ENCODE measurements around the gene PCNT. TPM values are rescaled to one million over a fixed set of nuclear protein-coding genes. Genes with fewer than 3 reads are reported as not detected.
A peak's percentile ranks its signal among the peaks of the same experiment; 100 is the strongest.

The PCNT gene
- total RNA-seq, 4 donors from 2014 or later = 30.3 to 44.0 (median 33.3) TPM

- intact Hi-C loops (cut with DNase I; ENCODE audit: low total_unique reads) = no loop called here
- no peak for TF ChIP-seq POLR2A (IDR thresholded peaks at IDR 0.05)
- no peak for TF ChIP-seq CTCF (IDR thresholded peaks at IDR 0.05)
- DNase-seq (ENCODE audit: low spot score in 2 of 2) = peak in 1 of 2 donors; percentile 31
- 89 to 96% methylated on average over 3 of the region's 3 CpGs for WGBS, 2 donors
- H3K4me3 ChIP-seq (ENCODE audit: low read depth, poor library complexity, severe bottlenecking) = no peak overlapping the region
Measured at GRCh38 chr21:46469275-46469674, 145.3 kb downstream of the PCNT start.

- WGBS, 2 donors = 88 to 92% methylated on average over 1 of the region's 1 CpG
- intact Hi-C loops (cut with DNase I; ENCODE audit: low total_unique reads) = no loop called here
Measured at GRCh38 chr21:46471514-46471913, 147.6 kb downstream of the PCNT start.

DNA sequence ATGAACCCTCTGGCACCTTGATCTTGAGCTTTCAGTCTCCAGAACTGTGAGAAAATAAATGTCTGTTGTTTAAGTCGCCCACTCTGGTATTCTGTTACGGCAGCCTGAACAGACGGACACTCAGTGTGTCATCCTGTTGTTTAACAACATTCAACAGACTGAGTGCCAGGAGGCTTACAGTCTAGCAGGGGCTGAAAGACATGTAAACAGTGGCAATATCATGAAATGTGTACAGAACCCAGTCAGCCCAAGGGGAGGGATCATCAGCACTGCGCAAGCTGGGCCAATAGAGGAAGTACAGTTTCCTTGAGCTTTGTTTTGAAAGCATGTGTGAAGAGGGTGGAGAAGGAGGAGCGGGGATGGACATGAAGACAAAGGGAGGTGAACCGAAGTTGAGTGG, 148.3 kb downstream of the PCNT start:
- no peak for DNase-seq (ENCODE audit: low spot score in 2 of 2)
- H3K4me3 ChIP-seq (ENCODE audit: low read depth, poor library complexity, severe bottlenecking) = no peak overlapping the region
- 81 to 83% methylated on average over 6 of the region's 6 CpGs for WGBS, 2 donors
- TF ChIP-seq CTCF (IDR thresholded peaks at IDR 0.05) (no peak), POLR2A (IDR thresholded peaks at IDR 0.05) (no peak)
- intact Hi-C loops (cut with DNase I; ENCODE audit: low total_unique reads) = no loop called here

More at GRCh38 chr21:46471514-46471913, 147.6 kb downstream of the PCNT start:
- TF ChIP-seq POLR2A (IDR thresholded peaks at IDR 0.05) (no peak), CTCF (IDR thresholded peaks at IDR 0.05) (no peak)
- DNase-seq (ENCODE audit: low spot score in 2 of 2) = no peak
- H3K4me3 ChIP-seq (ENCODE audit: low read depth, poor library complexity, severe bottlenecking) = no peak overlapping the region

GRCh38 chr21:46474382-46474781, 150.4 kb downstream of the PCNT start:
- no peak for TF ChIP-seq POLR2A (IDR thresholded peaks at IDR 0.05)
- no peak for TF ChIP-seq CTCF (IDR thresholded peaks at IDR 0.05)
- intact Hi-C loops (cut with DNase I; ENCODE audit: low total_unique reads) = no loop called here
- no peak overlapping the region for H3K4me3 ChIP-seq (ENCODE audit: low read depth, poor library complexity, severe bottlenecking)
- WGBS, 2 donors = 90 to 91% methylated on average over 2 of the region's 2 CpGs
- no peak for DNase-seq (ENCODE audit: low spot score in 2 of 2)

- H3K4me3 ChIP-seq (ENCODE audit: low read depth, poor library complexity, severe bottlenecking) = no peak overlapping the region
- WGBS, 2 donors = 85 to 89% methylated on average over 1 of the region's 1 CpG
- no peak for DNase-seq (ENCODE audit: low spot score in 2 of 2)
- intact Hi-C loops (cut with DNase I; ENCODE audit: low total_unique reads) = no loop called here
- TF ChIP-seq POLR2A (IDR thresholded peaks at IDR 0.05) = no peak
Measured at GRCh38 chr21:46475296-46475695, 151.3 kb downstream of the PCNT start.

DNA sequence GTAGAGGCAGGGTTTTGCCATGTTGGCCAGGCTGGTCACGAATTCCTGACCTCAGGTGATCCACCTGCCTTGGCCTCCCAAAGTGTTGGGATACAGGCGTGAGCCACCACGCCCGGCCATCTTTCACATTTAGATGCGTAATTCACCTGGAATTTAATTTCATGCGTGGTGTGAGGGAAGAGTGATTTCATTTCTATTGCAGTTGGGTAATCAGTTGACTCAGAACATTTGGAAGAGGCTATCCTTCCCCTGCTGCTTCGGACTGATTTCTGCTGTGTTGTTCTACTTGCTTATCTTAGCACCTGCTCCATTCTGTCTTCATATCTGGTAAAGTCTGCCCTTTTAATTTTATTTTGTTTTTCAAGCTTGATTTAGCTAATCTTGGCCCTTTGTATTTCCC, 153.8 kb downstream of the PCNT start:
- 69 to 73% methylated on average over 7 of the region's 7 CpGs for WGBS, 2 donors
- H3K4me3 ChIP-seq (ENCODE audit: low read depth, poor library complexity, severe bottlenecking) = no peak overlapping the region
- TF ChIP-seq CTCF (IDR thresholded peaks at IDR 0.05) (no peak), POLR2A (IDR thresholded peaks at IDR 0.05) (no peak)
- no peak for DNase-seq (ENCODE audit: low spot score in 2 of 2)
- intact Hi-C loops (cut with DNase I; ENCODE audit: low total_unique reads) = no loop called here

Measured in lower leg skin (tissue), 4 donors.